LNCAP (cell line): ENCODE data around the gene MACC1.

Source experiments
- TF ChIP-seq, protein P1 (sequence below): fragments of 450-650 bp; IDR thresholded peaks from 2 replicates; pipeline ENCODE4 v1.5.1; 2017; ENCODE audit warnings: mild to moderate bottlenecking

MACC1 gene, protein sequence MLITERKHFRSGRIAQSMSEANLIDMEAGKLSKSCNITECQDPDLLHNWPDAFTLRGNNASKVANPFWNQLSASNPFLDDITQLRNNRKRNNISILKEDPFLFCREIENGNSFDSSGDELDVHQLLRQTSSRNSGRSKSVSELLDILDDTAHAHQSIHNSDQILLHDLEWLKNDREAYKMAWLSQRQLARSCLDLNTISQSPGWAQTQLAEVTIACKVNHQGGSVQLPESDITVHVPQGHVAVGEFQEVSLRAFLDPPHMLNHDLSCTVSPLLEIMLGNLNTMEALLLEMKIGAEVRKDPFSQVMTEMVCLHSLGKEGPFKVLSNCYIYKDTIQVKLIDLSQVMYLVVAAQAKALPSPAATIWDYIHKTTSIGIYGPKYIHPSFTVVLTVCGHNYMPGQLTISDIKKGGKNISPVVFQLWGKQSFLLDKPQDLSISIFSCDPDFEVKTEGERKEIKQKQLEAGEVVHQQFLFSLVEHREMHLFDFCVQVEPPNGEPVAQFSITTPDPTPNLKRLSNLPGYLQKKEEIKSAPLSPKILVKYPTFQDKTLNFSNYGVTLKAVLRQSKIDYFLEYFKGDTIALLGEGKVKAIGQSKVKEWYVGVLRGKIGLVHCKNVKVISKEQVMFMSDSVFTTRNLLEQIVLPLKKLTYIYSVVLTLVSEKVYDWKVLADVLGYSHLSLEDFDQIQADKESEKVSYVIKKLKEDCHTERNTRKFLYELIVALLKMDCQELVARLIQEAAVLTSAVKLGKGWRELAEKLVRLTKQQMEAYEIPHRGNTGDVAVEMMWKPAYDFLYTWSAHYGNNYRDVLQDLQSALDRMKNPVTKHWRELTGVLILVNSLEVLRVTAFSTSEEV

GRCh38 chr7:20217193-20217948 is at the start of gene MACC1:
MACC1 (minus strand) TSS chr7:20217384; CDS start chr7:20161862, 55,522 bp downstream.
- TF ChIP-seq, protein P1, sequence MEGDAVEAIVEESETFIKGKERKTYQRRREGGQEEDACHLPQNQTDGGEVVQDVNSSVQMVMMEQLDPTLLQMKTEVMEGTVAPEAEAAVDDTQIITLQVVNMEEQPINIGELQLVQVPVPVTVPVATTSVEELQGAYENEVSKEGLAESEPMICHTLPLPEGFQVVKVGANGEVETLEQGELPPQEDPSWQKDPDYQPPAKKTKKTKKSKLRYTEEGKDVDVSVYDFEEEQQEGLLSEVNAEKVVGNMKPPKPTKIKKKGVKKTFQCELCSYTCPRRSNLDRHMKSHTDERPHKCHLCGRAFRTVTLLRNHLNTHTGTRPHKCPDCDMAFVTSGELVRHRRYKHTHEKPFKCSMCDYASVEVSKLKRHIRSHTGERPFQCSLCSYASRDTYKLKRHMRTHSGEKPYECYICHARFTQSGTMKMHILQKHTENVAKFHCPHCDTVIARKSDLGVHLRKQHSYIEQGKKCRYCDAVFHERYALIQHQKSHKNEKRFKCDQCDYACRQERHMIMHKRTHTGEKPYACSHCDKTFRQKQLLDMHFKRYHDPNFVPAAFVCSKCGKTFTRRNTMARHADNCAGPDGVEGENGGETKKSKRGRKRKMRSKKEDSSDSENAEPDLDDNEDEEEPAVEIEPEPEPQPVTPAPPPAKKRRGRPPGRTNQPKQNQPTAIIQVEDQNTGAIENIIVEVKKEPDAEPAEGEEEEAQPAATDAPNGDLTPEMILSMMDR, result peak; percentile 53

DNA sequence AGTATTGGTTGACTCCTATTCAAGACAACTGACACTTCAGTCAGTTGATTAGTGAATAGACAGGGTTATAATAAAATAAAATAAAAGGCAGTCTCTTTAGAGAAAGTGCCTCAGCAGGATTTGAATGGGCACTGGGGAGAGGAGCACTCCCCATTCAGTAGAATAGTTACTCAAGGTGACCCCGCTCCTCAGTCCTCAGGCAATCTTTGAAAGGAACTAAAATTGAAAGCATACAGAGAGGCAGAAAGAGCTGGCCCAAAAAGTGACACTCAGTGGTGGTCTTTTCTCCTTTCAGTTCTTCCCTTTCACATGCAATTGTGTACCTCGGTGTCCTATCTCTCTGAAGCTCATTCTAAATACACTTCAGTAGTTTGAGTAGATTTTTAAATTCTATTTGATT is 47.4 kb upstream of the MACC1 start:
- TF ChIP-seq, protein P1, result no peak

DNA sequence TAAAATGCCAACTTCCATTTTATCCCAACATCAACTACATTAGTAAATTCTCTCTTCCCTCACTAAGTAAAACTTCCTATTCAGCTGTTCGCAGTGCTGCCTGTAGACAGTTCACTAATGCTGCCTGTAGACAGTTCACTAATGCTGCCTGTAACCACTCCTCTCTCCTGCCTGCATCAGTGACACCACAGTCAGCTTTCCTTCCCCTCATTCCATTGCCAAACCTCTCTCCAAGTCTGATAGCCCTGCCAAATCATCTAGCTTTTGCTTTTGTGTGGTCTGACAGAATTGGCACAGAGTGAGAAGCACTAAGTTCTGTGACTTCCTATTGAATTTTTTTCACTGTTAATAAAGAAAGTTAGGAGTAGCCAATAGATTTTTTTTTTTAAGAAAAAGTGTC is 43.0 kb upstream of the MACC1 start:
- TF ChIP-seq, protein P1, result no peak

DNA sequence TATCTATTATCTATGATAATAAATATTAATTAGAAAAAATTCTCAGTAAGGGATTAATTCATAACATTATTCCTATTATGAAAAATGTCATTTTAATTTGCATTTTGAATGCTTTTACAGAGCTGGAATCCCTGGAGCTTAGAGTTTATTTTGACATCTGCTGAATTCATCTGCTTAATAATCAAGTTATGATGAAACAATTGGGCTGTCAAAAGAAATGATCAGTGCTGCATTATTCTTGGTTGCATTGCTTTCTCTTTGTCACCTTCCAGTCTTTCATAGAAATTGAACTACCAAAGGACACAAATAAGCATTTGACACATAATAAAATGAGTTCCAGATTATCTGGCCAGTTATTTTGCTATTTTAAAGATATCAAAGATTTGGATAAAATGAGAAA is 40.0 kb upstream of the MACC1 start:
- TF ChIP-seq, protein P1, result no peak

DNA sequence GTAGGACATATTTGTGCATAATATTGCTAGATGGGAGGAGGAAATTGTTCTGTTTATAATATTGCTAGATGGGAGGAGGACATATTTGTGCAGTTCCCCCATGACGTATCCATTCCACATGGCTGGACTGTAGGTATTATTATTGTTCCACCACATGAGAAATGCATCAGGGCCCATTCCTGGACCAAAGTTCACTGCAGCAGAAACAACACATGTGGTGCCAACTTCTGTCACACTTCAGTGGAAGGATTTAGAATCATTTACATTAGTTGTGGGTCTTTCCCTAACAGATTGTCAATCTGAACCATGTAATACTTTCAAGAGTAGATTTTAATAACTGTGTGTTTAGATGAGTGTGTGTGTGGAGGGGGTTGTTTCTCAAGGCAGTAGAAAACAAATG is 32.7 kb upstream of the MACC1 start:
- TF ChIP-seq, protein P1, result no peak

- TF ChIP-seq, protein P1, result no peak
Observed at GRCh38 chr7:20249376-20249775, 32.2 kb upstream of the MACC1 start.

DNA sequence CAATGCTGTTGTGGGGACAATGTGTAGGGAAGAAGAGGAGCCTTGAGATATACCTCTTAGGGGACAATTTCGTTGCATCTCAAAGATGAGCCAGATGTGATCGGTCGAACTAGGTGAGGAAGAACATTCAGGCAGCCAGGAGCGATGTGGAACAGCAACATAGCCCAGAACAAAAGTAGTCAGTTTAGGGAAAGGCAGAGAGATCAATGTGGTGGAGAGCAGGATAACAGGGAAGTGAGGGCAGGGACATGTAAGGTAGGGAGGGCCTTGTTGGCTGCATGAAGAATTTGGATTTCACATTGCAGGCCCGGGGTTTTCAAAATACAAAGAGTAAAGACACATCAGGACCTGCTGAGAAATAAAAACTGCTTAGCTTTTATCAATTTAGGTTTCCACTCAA is 29.1 kb upstream of the MACC1 start:
- TF ChIP-seq, protein P1, result no peak
